GM19438 (cell line): Measurements from ENCODE around the gene THSD4.

Source experiments
- ATAC-seq: cut with Tn5 transposase; IDR thresholded peaks from one replicate; pipeline ENCODE4 v1.9.1; 2021; ENCODE audit warnings: low read depth; ENCODE audit not compliant: unreplicated experiment

THSD4 gene

GRCh38 chr15:71278989-71279756 is 163.9 kb downstream of the THSD4 start:
- no peak for ATAC-seq

GRCh38 chr15:71279757-71280141 is 164.5 kb downstream of the THSD4 start:
- no peak for ATAC-seq

DNA sequence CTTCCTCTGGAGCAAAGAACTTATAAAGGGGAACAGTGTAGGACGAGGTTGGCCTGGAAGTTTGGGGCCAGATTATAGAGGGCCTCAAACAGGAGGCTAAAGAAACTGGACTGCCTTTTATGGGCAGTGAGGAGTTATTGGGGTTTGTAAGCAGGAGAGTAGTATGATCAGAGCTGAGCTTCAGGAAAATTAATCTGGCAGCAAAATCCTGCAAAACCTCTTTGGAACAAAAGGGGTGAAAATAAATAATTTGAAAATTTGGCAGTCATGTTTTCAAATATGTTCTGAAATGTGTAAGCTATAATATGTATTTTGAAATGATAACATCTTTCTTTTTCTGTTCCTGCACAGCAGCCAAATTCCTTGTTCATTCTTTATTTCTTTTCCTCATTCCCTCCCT is 164.9 kb downstream of the THSD4 start:
- no peak for ATAC-seq

- no peak for ATAC-seq
These were observed 166.0 kb downstream of the THSD4 start for GRCh38 chr15:71281256-71281655.

DNA sequence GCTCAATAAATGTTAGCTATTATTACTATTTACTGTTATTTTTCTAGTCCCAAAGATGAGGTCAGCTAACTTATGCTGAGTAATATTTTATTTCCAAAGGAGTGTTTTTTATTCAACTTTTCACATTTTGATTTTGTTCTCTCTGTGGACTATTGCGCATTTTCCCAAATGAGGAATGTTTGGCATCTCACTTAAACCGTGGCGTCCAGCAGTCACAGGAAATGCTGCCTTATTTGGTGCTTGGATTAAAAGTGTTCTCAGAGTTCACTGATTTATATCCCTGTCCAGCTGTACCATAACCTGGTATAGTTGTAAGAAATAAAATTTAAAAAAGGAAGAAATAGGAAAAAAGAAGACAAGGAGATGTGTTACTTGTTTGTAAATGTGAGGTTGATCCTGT is 166.8 kb downstream of the THSD4 start:
- no peak for ATAC-seq

- ATAC-seq, result no peak
These were observed 173.2 kb downstream of the THSD4 start for GRCh38 chr15:71288348-71288955.

DNA sequence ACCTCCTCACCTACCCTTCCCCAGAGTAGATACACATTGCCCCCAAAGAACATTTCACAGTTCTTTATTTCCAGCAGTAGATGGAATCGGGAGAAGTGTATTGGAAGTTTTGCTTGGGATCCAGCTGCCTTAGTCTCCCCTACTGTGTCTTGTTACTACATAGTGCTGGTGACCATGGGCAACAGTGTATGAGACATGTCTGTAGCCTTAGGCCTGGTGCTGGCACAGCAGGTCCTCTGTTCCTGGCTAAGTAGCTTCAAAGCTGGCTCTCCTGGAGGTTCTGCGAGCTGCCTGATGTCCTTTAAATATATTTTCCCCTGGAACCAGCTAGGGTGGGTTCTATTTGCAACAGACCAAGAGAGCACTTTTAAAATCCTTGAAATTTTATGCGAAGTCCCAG is 174.7 kb downstream of the THSD4 start:
- no peak for ATAC-seq

DNA sequence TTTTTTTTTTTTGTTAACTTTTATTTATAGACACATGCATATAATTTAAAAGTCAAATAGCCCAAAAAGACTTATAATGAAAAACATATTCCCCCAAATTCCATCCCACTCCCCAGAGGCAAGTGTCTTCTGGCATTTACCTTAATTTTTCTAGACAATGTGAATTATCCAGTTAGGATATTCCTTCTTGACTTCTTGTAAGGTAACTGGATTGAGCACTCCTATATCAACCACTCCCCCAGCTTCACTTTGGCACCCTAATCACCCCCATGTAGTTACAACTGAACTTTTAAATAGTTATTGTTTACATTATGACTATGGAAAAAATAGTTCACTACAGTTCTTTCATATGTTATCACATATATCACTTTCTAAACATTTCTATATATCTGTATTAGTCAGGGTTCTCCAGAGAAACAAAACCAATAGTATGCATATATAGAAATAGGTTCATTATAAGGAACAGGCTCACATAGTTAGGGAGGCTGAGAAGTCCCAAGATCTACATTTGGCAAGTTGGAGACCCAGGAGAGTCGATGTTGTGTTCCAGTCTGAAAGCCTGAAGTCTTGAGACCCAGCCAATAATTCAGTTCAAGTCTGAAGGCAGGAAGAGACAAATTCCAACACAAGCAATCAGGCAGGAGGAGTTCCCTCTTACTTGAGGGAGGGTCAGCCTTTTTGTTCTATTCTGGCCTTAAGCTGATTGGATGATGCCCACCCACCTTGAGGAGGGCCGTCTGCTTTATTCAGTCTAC is 175.8 kb downstream of the THSD4 start:
- no peak for ATAC-seq

- ATAC-seq, result no peak
These were observed 176.5 kb downstream of the THSD4 start for GRCh38 chr15:71291723-71292122.

GRCh38 chr15:71293723-71294122 is 178.5 kb downstream of the THSD4 start:
- ATAC-seq, result no peak

- no peak for ATAC-seq
These were observed 179.1 kb downstream of the THSD4 start for GRCh38 chr15:71294251-71294910.

DNA sequence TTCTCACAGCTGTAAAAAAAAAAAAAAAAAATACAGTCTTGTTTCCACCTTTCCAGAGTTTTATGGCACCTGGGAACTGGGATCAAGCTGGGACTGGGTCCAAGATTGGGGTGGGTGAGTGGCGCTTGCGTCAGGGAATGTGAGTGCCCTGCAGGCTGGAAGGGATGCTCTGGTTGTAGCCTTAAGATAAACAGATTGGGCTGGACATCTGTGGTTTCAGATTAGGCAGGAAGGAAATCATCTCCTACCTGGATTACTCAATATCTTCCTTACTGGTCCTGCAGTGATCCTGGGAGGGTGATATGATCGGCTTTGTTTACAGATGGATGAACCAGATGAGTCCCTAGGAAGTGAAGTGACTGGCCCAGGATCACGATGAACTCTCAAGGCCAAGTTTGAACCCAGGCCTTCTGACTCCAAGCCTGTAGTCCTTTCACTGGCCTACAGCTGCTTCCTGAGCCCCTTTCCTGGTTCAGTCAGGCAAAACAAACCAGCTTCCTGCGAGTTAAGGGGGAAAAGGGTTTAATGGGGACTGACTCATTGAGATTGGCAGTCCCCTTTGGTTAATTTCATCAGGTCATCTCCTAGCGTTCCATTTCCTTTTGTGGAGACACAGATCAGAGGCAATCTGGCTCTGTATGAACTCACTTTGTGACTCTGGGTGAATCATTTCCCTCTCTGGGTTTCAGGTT is 179.8 kb downstream of the THSD4 start:
- ATAC-seq, result no peak

DNA sequence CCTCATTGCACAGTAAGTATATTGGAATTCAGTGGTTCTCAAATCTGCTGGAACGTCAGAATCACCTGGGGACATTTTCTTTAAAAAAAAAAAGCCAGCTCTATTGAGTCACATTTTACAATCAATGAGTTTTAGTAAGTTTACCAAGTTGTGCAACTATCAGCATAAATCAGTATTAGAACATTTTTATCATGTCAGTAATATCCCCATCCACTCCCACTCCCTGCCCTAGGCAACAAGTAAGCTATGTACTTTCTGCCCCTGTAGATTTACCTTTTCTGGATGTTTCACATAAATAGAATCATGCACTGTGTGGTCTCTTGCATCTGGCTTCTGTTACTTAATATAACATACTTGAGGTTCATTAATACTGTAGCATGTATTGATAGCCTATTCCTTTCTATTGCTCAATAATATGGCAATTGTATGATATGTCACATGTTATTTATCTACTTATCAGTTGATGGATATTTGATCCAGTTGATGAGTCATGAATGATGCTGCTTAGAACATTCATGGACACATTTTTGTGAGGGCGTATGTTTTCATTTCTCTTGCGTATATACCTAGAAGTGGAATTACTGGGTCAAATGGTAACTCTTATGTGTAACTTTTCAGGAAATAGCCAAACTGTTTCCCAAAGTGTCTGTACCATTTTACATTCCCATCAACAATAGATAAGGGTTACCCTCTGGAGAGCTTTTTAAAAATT is 180.5 kb downstream of the THSD4 start:
- ATAC-seq, result no peak

GRCh38 chr15:71296315-71296679 is 181.0 kb downstream of the THSD4 start:
- ATAC-seq, result no peak

DNA sequence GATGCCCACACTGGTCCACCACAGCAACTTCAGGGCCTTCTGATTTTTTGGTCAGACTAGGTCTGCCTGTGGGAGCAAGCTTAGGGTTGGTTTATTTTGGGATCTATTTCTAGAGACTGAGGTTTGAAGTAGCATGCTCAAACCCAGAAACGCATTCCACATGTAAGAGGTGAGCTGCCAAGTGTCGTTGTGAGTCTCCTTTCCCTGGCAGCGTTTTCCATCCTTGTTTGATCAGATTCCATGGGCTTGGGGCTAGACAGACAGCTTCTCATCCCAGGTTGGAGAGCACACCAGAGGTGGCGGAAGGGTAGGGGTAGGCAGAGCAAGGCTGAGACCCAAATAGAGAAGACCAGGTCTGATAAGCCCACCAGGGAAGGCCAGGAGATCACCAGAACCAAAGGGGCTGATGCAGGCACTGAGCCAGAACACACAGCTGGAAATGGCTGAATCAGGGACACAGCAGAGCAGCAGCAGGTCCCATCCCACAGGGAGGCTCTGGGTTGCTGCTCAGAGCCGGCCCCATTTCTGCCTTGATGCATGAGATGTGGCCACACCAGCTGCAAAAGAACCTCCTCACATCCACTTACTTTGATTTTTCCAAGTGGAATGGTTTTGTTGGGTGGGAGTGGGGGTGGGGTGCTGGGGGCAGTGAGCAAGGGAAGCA is 186.8 kb downstream of the THSD4 start:
- ATAC-seq, result no peak

DNA sequence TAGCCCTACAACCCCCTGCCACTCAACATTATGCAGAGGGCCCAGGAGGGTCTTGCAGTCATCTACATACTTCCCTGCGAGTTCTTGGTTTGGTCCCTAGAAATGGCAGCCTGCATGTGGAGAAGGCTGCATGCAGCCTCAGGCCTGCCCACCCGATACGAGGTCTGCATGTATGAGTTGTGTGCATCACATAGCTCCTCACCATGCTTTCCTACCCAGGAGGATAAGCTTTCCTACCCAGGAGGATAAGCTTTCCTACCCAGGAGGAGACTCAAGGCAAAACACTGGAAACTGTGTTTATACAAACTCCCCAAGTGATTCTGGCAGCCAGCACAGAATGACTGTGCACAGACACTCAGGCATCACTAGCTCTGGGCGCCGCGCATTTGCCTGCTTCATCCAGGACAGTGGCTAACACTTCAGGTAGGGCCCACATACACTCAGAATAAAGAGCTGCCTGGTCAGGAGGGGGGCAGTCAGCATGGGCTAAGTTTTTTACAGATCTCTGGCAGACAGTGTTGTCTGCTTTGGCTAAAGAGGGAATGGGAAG is 187.7 kb downstream of the THSD4 start:
- no peak for ATAC-seq

DNA sequence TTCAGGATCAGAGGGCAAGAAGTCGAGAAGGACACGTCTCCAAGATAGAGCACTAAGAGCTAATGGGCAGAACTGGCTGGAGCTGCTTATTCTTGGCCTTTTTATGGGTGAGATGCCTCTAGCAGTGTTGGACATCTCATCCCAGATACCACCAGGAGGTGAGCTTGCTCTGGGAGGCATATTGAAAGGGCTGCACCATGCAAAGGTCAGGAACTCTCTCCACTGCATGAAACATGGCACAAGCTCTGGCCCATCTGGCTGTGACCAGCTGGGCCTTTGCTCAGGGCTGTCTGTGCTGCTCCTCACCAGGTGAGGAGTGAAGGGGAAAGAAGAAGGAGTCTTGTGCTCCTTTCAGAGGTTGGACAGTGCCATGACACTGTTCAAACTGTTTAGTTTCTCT is 188.7 kb downstream of the THSD4 start:
- ATAC-seq, result no peak

GRCh38 chr15:71304681-71305080 is 189.4 kb downstream of the THSD4 start:
- no peak for ATAC-seq

- ATAC-seq, result no peak
These were observed 191.3 kb downstream of the THSD4 start for GRCh38 chr15:71306538-71306937.
